Duodenal mucosa (tissue), 2 donors: Measurements from ENCODE around the gene MSMB.
"Not testable (repeated sequence)": the region's sequence is repeated elsewhere in the genome, so short reads cannot be mapped to it uniquely, and the experiment has no call there.

Source experiments
- H3K27ac ChIP-seq: one replicate; pipeline ENCODE4 v1.7.0; 2013; ENCODE audit warnings: low read depth, low read length
- H3K27me3 ChIP-seq, 2 donors: one replicate each; pipeline ENCODE4 v1.7.0; 2013; ENCODE audit warnings: low read length in 2 of 2, control low read depth in 1 of 2; ENCODE audit not compliant: insufficient read depth in 2 of 2, control insufficient read depth in 1 of 2
- H3K36me3 ChIP-seq, 2 donors: one replicate each; pipeline ENCODE4 v1.7.0; 2013; ENCODE audit warnings: low read length in 2 of 2, control low read depth in 1 of 2; ENCODE audit not compliant: insufficient read depth in 2 of 2, control insufficient read depth in 1 of 2
- H3K4me1 ChIP-seq, 2 donors: one replicate each; pipeline ENCODE4 v1.7.0; 2013; ENCODE audit warnings: low read length in 2 of 2, control low read depth in 1 of 2; ENCODE audit not compliant: insufficient read depth in 2 of 2, control insufficient read depth in 1 of 2
- H3K4me3 ChIP-seq, 2 donors: one replicate each; pipeline ENCODE4 v1.7.0; 2013; ENCODE audit warnings: low read length in 2 of 2, low read depth in 1 of 2
- H3K9ac ChIP-seq, 2 donors: one replicate each; pipeline ENCODE4 v1.7.0; 2013; ENCODE audit warnings: low read length in 2 of 2, low read depth in 1 of 2
- H3K9me3 ChIP-seq, 2 donors: one replicate each; pipeline ENCODE4 v1.7.0; 2013; ENCODE audit warnings: low read length in 2 of 2, control low read depth in 1 of 2; ENCODE audit not compliant: control insufficient read depth in 1 of 2

Gene MSMB

DNA sequence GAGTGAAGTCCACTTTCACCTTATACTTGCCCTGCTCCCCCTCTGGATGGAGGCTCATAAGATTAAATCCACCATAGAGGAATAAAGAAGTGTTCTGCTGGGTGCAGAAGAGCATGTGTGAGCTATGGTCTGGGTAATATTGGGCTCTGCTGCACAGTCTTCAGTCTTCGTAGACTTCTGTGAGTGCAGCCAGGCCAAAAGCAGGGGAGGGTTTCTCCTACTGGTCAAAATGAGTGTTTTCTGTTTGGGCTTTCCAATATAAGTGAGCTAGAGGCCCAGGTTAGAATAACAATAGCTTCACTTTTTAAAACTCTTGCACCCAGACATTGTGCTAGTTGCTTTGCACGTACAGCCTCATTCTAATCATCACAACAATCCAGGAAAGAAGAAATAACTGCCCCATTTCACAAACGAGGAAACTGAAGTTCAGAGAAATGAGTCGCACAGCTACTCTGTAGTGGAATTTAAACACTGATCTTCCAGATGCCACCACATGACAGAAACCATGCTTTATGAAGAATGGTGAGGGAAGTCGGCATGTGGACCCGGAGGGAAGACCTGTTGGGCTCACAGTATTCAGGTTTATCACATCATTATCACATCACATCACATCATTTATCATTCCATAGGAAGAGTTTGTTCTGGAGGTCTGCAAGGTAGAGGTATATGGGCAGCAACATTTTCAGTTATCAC lies 23.8 kb upstream of the MSMB start:
- Histone ChIP-seq H3K4me1 (no peaks in the 10 kb centered on the region), H3K9me3 (no peaks in the 10 kb centered on the region), H3K36me3 (no peaks in the 10 kb centered on the region), H3K27me3 (no peaks in the 10 kb centered on the region), H3K9ac (no peak overlapping the region), H3K4me3 (no peak overlapping the region), H3K27ac (no peak overlapping the region)

DNA sequence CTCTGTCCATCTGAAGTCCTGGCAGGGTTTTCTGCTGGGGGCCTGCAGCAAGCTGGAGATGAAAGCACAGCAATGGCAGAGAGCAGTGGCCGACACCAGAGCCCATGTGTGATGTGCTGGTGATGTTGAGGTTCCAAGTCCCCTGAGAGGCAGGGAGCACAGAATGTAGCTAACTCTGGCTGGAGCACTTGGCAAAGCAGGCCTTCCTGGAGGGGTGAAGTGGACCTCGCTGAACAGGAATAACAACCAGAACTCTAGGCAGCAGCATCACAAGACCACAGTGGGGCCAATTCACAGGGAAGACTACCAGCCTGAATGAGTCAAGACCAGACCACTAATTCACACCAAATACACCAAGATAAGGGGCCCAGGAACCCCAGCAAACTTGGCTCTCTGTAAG lies 22.8 kb upstream of the MSMB start:
- no peak overlapping the region for H3K4me3 ChIP-seq
- H3K9ac ChIP-seq: no peak overlapping the region
- no peaks in the 10 kb centered on the region for H3K9me3 ChIP-seq
- H3K36me3 ChIP-seq: no peaks in the 10 kb centered on the region
- H3K27ac ChIP-seq: no peak overlapping the region
- no peaks in the 10 kb centered on the region for H3K27me3 ChIP-seq
- H3K4me1 ChIP-seq: no peaks in the 10 kb centered on the region

DNA sequence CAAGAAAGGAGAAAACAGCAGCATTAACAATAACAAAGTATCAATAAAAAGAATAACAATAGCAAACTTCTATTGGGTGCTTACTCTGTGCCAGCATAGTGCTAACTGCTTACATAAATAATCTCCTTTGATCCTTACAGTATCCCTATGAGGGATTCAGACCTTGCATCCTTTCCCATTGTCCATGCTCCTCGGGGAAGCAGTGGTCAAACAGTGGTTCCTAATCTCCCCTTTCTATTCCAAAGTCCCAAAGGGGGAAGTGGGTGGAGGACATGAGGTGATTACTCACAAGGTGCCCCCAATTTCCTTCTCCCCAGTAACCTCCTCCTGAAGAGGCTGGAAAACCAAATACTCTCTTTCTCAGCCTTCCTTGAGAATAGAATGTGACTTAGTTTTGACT lies 22.0 kb upstream of the MSMB start:
- Histone ChIP-seq H3K9me3 (no peaks in the 10 kb centered on the region), H3K27ac (no peak overlapping the region), H3K36me3 (no peaks in the 10 kb centered on the region), H3K4me3 (no peak overlapping the region), H3K4me1 (no peaks in the 10 kb centered on the region), H3K27me3 (no peaks in the 10 kb centered on the region), H3K9ac (no peak overlapping the region)

DNA sequence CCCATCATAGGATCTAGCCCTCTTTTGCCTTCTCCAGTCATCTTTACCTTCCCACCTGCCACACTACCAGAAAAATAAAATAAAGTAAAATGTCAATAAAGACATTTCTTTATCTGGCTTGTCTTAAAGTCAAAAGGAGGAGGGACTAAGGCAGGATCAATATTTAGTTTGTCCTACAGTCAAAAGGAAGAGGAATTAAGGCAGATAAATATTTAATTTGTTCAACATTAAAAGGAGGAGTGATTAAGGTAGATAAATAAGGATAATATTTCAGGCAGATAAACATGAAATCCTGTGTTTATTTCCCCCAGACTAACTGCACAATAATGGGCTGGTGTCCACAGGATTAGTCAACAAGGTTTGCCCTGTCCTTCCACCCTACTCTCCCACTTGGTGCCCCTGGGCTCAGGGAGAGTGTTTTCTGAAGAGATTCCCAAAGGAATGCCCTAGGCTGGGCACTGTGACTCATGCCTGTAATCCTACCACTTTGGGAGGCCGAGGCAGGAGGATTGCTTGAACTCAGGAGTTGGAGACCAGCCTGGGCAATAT lies 18.3 kb upstream of the MSMB start:
- H3K4me3 ChIP-seq: no peak overlapping the region
- H3K9me3 ChIP-seq: no peaks in the 10 kb centered on the region
- no peaks in the 10 kb centered on the region for H3K27me3 ChIP-seq
- no peak overlapping the region for H3K9ac ChIP-seq
- no peak overlapping the region for H3K27ac ChIP-seq
- H3K4me1 ChIP-seq: no peaks in the 10 kb centered on the region
- H3K36me3 ChIP-seq: no peaks in the 10 kb centered on the region

DNA sequence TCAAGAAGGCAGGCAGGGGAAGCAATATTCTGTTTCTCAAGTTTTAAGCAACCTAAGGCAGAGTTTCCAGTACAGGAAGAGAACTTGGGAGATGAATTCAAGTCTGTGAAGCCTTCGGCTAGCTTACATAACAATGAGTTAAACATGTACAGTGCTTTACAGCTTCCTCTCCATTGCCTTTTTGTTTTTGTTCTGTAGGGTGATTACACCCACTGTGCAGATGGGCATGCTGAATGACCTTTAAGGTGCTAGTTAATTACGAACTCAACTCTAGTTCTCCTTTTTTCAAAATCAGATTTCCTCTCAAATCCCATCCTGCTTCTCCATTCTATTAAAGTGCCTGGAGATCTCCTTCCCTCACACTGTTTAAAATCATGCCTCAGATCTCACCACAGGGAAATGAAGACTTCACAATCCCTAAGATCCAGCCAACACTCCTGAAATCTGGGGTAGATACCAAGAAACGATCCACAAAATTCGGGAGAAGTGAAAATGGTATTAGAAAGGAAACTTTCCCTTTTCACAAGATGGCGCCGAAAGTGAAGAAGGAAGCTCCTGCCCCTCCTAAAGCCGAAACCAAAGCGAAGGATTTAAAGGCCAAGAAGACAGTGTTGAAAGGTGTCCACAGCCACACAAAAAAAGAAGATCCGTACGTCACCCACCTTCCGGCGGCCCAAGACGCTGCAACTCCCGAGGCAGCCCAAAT lies 16.8 kb upstream of the MSMB start:
- H3K9ac ChIP-seq: no peak overlapping the region
- H3K4me3 ChIP-seq: no peak overlapping the region
- no peak overlapping the region for H3K27ac ChIP-seq
- H3K4me1 ChIP-seq: no peaks in the 10 kb centered on the region
- no peaks in the 10 kb centered on the region for H3K9me3 ChIP-seq
- H3K27me3 ChIP-seq: no peaks in the 10 kb centered on the region
- H3K36me3 ChIP-seq: no peaks in the 10 kb centered on the region

DNA sequence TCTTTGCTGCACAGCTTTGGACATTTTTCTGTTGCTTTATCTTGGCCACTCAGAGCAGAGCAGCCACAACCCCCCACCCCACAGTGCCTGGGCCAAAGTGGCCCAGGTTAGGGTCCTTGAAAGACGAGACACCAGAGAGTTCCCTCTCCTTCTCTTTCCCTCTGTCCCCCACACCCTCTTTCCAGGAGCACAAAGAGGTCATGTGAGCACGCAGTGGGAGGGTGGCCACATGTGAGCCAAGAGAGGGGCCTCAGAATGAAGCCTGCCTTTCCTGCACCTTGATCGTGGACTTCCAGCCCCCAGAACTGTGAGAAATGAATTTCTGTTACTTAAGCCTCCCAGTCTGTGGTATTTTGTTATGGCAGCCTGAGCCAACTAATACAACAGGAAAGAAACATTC lies 14.6 kb upstream of the MSMB start:
- Histone ChIP-seq H3K27ac (no peak overlapping the region), H3K4me3 (no peak overlapping the region), H3K36me3 (no peaks in the 10 kb centered on the region), H3K4me1 (no peaks in the 10 kb centered on the region), H3K9me3 (peaks cover 0 to 5% of the 10 kb centered on the region in 2 donors), H3K9ac (no peak overlapping the region), H3K27me3 (no peaks in the 10 kb centered on the region)

DNA sequence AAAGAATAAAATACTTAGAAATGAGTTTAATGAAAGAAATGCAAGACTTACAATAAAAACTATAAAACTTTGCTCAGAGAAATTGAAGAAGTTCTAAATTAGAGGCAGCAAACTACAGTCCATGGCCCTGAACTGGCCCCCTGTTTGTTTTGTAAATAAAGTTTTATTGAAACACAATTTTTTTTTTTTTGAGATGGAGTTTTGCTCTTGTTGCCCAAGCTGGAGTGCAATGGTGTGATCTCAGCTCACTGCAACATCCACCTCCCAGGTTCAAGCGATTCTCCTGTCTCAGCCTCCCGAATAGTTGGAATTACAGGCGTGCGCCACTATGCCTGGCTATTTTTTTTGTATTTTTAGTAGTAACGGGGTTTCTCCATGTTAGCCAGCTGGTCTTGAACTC lies 11.9 kb upstream of the MSMB start:
- not testable (repeated sequence) for H3K9ac ChIP-seq, H3K27me3 ChIP-seq, H3K4me1 ChIP-seq, H3K9me3 ChIP-seq, H3K36me3 ChIP-seq, H3K27ac ChIP-seq, H3K4me3 ChIP-seq

DNA sequence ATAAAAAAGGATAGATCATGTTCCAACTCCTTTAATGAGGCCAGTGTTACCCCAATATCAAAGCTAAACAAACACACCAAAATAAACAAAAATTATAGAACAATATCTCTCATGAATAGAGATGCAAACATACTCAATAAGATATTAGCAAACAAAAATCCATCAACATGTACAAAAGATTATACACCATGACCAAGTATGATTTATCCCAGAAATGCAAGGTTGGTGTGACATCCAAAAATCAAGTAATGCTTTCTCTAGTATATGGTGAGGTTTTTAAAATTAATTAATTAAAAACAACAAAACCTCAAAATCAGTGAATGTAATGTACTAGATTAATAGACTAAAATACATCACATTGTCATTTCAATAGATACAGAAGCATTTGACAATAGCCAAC lies 11.0 kb upstream of the MSMB start:
- H3K4me1 ChIP-seq: no peaks in the 10 kb centered on the region
- no peak overlapping the region for H3K27ac ChIP-seq
- H3K9ac ChIP-seq: no peak overlapping the region
- H3K4me3 ChIP-seq: no peak overlapping the region
- H3K27me3 ChIP-seq: no peaks in the 10 kb centered on the region
- peaks cover 0 to 5% of the 10 kb centered on the region in 2 donors for H3K9me3 ChIP-seq
- H3K36me3 ChIP-seq: no peaks in the 10 kb centered on the region

DNA sequence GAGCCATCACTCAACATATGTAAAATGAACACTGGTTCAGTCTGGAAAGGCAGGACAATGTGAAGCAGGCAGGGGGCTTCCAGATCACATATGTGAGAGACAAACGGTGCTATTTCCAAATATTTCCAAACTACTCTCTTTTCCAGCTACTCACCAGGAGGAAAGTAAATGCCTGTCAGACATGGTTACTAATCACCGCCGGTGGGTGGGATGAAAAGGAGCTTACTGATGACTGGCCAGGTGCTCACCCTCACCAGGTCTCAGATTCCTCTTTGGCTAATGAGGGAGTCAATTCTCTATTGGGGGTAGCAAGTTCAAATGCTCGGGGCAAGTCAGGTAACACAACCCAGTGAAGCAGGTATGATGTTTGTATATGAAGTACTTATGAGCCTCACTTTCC lies 9.7 kb upstream of the MSMB start:
- H3K36me3 ChIP-seq: no peaks in the 10 kb centered on the region
- H3K27me3 ChIP-seq: peaks cover 0 to 2% of the 10 kb centered on the region in 2 donors
- no peak overlapping the region for H3K4me3 ChIP-seq
- no peaks in the 10 kb centered on the region for H3K4me1 ChIP-seq
- H3K9me3 ChIP-seq: peaks cover 0 to 5% of the 10 kb centered on the region in 2 donors
- H3K27ac ChIP-seq: no peak overlapping the region
- H3K9ac ChIP-seq: no peak overlapping the region

DNA sequence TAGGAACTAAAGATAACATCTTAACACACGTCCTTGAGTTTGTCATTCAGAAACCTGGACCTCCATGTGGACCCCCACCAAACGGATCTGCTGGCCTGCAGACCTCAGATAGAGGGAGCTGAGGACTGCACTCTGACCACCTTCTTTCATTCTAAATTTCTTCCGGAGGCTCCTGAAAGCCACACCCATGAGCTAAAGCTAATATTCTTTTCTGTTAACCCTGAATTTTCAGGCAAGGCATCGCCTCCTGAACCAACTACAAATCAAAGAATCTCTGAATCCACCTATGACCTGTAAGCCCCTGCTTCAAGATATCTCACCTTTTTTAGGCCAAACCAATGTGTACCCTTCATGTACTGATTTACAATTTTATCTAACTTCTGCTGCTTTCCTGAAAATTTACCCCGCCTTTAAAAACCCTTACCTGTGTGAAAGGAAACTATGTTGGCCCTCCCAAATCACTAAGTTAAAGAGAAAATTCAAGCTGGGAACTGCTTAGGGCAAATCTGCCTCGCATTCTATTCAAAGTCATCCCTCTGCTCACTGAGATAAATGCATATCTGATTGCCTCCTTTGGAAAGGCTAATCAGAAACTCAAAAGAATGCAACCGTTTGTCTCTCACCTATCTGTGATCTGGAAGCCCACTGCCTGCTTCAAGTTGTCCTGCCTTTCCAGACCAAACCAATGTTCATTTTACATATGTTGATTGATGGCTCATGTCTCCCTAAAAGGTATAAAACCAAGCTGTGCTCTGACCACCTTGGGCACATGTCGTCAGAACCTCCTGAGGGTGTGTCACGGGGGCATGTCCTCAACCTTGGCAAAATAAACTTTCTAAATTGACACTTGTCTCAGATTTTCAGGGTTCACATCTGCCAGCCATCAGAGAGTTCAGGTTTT lies 7.7 kb upstream of the MSMB start:
- Histone ChIP-seq H3K9ac (no peak overlapping the region), H3K4me1 (no peaks in the 10 kb centered on the region), H3K9me3 (peaks cover 0 to 5% of the 10 kb centered on the region in 2 donors), H3K27ac (no peak overlapping the region), H3K4me3 (no peak overlapping the region), H3K36me3 (no peaks in the 10 kb centered on the region), H3K27me3 (peaks cover 0 to 2% of the 10 kb centered on the region in 2 donors)
